Brain pericyte (primary cell): ENCODE results near the gene AJAP1.
"Not testable (repeated sequence)": the region's sequence is repeated elsewhere in the genome, so short reads cannot be mapped to it uniquely, and the experiment has no call there.

Experiments used
- DNase-seq: peaks from one replicate; pipeline ENCODE4 v3.0.0-alpha.2; 2012; ENCODE audit warnings: low read depth, low spot score

AJAP1 gene, protein sequence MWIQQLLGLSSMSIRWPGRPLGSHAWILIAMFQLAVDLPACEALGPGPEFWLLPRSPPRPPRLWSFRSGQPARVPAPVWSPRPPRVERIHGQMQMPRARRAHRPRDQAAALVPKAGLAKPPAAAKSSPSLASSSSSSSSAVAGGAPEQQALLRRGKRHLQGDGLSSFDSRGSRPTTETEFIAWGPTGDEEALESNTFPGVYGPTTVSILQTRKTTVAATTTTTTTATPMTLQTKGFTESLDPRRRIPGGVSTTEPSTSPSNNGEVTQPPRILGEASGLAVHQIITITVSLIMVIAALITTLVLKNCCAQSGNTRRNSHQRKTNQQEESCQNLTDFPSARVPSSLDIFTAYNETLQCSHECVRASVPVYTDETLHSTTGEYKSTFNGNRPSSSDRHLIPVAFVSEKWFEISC

DNA sequence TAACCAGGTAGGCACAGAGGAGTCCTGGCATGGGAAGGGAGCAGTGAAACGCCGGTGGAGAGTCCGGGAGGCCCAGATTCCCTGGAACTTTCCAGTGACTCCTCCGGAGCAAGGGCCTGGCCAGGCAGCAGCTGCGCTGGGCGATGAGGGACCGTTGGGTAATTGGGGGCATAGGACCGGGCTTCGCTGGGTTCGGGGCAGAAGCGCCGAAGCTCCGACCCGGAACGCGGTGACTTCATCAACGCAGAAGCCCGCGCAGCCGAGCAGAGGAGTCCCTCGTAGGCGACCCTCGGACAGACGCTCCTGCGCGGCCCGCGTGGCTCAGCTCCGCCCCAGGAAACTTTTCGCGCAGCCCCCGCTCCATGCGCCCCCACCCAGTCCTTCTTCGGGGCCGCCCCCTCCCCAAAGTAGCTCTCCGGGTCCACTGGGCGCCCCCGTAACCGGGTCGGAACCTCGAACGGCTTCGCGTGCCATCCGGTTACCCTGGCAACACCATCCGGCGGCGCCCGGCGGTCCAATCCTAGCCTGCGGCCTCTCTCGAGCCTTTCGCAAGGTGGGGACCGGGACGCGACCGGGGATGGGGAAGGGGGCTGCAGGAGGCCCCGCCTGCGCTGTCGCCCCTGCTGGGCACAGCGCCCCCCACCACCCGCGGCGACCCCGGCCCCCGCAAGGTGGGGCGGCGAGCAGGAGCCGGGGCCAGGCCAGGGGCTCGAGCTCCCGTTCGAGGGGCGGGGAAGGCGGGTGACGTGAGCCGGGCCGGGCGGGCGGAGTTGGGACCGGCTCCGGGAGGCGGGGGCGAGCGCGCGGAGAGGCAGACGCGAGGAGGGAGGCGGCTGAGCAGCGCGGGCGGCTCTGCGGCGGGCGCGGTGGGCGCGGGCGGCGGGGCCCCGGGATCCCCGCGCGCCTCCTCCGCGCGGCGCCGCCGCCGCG, at the start of gene AJAP1:
AJAP1 (plus strand) TSS at position 814 of the 930 bp plus-strand sequence. CDS start 817 bp downstream, outside the sequence.
- no peak for DNase-seq

DNA sequence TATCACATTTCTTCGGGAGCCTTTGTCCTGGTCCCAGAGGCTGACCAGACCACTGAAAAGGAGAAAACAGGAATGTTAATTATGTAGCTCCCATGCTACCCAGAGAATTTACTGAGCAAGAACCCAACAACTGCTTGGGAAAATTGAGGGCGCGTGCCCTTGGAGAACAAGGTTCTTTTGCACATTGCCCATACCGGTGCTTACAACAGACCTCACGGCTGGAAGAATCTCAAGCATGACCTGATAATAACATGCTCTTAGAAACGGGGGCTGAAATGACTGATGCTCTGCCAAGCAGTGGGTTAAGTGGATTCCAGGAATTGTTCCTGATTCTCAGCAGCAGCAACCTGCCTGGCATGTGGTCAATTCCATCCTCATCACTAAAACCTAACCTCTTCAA, 49.3 kb upstream of the AJAP1 start:
- no peak for DNase-seq

DNA sequence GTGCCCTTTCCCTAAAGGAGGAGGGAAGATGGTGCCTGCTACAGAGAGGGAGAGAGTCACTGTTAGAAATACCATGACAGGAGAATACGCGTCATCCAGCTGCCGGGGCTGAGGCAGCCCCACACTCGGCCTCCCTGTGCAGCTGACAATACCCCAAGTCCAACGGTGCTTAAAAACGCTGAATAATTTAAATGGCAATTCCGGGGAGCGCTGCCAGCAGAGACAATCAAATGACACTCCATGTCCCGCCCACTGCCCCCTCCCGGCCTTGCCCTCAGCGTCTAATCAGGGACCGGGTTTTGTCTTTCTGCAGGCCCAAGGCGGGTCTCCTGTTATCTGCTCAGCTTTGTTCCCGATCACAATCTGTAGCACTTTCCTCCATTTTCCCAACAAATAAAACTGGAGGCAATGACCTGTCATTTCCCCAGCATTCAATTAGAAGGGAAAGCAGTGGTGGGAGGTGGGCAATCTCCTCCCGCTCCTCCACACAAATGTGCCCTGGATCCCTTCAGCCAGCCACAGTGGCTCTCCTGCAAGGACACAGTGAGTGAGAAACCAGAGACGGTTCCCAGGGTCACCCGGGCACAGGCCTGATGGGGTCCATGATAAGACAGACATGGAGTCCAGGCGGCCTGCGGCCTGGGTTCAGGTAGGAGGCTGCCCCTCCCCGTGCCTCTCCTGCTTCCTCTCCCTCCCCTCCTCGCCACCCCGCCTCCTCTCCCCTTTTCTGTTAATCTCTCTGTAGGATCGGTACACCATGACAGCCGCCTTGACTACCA, 42.7 kb upstream of the AJAP1 start:
- DNase-seq, result no peak

DNA sequence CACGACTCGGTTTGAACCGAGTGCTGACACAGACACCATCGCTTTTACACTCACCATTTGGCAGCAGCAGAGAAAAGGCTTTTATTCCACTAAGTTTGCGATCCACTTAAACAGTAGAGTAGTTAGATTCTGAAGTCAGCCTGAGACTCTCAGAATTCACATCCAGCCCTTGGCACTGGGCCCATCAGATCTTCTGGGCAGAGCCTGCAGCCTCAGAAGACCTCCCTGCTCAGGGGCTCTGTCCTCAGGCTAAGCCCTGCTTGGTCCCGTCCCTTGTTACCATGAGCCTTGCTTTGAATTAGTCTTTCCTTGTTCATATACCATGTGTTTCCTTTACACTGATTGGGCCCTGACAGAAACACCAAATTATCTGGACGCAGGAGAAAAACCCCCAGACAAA, 41.4 kb upstream of the AJAP1 start:
- DNase-seq, result no peak

DNA sequence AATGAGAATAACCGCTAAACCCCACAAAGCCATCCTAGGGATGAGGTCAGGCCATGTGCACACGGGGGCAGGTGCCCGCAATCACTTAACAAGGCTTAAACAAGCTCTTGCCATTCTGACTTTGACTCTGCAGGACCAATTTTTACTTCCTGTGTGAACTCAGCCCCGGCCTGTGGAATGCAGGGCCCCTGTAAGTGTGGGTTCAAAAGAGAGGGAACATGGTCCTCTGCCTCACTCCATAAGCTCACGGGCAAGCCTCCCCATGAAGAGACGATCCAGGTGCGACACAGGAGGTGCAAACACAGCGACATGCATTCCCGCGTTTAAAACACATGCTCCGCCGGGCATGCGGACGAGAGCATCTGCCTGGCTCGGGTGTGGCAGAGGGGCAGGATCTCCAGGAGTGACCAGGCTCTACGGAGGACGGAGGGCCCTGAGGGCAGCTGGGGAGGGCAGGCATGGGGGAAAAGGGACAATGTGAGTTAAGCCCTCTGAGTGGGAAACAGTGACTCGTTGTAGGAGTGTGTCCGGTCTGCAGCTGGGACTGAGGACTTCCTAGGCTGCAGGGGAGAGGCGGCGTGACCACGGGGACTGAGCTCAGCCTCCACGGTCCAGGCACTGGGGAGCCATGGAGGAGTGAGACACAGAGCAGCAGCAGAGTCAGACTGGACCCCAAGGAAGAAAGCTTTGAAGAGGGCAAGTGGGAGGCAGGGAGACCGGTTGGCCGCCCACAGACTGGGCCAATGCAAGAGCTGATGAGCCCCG, 40.6 kb upstream of the AJAP1 start:
- DNase-seq, result no peak

DNA sequence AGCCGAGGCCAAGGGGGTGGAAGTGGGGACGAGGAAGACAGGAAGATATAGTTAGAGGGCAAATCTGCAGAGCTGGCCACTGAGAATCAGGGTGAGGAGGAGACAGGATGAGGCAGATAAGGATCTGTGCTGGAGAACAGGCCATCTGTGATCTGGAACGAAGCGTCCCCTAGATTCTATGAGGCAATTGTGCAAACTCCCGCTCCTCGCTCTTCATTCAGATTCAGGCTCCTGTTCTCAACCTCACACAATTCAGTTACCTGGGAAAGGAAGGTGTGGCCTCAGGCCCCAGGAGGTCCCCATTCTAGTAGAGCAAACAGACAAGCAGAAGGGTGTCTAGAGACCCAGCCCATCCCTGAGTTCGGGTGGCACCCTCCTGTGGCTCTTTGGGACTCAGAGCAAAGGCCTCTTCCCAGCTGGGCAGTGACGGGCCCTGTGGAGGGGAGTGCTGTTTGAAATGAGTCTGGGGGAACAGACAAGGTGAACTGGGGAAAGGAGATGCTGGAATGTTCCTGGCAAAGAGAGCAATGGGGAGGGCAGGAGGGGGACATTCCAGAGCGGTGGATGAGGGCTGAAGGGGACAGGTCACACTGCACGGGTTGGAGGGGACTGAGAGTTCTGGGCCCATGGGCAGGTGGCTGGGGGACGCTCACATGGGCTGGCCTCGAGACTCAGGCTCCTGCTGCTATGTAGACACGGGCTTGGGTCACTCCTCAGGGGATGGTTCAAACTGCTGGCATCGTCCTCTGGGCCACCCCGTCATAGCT, 39.9 kb upstream of the AJAP1 start:
- DNase-seq, result no peak

DNA sequence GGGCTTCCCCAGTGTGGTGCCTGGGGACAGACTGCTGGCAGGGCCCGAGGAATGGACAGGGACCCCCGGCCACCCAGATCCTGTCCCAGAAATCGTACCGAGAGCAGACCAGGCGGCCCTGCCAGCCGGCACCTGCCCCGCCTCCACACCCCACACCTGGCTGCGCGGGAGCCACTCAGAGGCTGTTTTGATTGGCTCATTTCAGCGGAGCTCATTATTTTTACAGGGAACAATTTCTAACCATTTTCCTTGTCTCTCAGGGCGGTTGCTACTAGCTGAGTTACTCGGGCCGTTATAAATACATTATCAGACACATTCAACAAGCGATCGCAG, 39.3 kb upstream of the AJAP1 start:
- no peak for DNase-seq

DNA sequence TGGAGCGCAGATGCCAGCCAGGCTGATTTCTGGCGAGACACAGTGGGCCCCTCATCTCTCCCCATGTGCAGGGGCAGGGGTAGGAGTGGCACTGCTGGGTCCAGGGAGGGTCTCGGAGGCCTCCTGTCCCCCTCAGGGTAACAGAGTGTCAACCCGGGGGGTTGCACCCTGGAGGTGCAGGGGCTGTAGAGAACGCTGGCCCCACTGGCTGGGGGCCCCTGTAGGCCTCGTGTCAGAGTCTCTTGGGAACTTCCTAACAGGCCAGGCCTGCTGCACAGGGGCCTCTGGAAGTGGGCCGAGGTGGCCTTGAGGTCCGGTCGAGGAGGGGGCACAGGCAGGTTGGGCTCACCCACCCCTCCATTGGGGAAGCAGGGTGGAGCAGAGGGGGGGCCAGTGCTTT, 38.9 kb upstream of the AJAP1 start:
- DNase-seq, result no peak

DNA sequence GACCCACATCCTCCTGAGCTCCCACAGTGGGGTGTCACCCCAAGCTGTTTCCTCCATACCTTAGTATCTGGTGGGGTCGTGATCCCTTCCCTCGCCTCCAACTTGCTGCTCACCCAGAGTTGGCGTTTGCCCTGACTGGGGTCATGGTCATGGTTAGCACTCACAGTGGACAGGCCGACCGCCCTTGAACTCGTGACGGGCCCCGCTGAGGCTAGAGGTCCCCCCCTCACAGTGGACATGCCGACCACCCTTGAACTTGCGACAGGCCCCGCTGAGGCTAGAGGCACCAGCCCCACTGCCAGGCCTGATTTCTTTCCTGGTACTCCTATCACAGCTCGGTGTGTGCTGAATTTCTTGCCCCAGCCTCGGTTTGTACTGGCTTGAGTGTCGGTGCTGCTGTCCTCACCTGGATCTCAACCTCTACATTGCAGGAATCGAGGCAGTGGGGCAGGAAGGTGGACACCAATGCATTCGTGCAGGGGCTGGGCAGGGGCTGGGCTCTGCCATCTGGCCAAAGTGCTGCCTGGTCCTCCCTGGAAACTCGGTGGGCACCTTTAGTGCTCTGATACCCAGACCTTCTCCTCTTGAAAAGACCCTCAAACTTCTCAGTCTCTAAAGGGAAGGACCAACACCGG, 37.5 kb upstream of the AJAP1 start:
- no peak for DNase-seq

DNA sequence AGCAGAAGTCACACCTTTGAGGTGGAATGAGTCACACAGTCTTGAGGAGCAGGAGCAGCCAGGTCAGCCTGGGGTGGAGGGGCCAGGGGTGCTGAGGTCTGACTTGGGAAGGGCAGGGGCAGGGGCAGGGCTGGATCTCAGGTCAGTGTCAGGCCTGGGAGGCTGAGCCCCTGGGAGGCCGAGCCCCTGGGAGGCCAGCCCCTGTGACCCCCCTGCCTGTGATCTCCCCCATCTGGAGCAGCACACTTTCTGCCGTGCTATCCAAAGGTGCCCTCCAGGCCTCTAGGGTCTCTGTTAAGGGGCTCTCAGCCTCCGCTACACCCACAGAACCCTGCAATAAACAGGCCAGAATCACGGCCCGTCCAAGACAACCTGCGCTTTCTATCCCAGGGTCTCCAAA, 36.9 kb upstream of the AJAP1 start:
- DNase-seq, result no peak

DNA sequence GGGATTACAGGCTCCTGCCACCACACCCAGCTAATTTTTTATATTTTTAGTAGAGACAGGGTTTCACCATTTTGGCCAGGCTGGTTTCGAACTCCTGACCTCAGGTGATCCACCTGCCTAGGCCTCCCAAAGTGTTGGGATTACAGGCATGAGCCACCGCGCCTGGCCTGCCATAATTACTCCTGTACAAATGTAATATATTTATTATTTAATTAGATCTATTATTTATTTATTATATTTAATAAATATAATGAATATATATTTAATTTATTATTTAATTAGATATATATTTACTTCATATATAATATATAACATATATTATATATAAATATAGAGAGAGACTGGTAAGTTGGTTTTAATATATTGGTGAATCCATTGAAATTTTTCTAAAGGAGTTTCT, 35.6 kb upstream of the AJAP1 start:
- not testable (repeated sequence) for DNase-seq

DNA sequence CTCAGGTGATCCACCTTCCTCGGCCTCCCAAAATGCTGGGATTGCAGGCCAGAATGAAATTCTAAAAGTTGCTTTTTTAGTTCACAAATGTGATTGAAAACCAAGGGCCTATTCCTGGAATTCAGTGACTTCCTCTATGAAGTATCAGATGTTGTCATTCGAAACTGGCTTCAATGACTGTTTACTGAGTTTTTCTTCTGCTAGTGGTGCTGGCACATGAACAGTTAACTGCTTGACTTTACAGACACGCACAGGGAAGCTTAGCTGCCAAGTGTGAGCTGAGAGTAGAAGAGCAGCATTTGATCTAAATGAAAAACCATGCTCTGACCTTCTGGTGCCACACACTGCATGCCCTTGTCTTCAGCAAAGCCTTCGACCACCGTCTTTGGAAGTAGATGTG, 32.8 kb upstream of the AJAP1 start:
- no peak for DNase-seq

DNA sequence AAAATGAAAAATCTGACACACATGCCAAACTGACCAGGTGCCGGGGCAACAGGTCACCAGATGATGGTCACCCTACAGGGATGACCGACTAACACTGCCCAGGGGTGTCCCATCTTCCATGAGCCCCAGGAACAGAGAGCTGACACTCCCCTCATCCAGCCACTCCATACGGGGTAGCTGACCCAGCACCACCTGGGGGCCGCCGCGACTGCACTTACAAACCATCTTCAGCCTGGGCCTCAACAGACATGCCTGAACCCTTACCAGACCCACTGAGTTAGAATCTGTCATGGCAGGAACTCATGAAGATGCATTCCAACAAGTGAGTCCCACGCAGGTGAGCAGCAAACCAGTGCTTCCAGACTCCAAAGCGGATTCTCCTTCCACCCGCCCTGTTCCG, 31.6 kb upstream of the AJAP1 start:
- DNase-seq, result no peak

DNA sequence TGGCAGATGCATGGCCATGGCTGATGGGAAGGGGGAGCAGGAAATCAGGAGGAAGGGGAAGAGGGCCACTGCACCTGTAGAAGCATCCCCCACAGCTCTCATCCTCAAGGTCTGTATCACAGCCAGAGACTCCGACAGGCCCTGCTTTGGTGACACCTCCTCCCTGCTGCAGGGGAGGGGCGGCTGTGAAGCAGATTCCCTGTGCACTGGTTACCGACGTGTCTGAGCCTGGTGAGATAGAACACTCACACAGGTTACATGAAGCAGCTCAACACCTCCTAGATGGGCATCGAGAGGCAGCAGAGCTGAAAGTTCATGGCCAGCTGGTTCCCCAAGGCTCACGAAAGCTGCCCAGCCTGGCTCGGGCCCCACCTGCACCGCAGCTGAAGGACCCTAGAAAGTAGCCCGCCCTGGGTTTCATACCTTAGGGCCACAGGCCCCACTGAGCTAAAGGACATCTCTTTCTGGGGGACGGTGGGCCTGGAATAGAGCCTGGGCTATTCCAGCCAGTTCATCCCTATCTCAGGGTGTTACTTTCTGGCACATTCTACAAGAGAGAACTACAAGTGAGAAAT, 30.2 kb upstream of the AJAP1 start:
- no peak for DNase-seq

DNA sequence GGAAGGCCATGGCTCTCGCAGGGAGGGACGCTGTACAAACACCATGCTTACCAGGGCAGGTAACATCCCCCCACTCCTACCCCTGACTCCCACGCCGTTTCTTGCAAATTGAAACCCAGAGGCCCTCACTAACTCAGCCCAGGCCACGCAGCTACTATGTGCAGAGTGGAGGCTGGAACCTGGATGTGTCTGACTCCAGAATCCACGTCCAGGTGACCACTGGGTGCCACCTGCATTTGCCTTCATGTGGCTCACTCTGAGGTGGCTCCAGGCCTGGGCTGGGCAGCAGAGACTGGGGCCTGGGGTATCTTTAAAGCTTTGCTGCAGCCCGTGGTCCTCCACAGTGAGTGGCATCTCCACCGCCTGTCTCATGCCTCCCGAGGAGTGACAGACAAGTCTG, 29.6 kb upstream of the AJAP1 start:
- no peak for DNase-seq

DNA sequence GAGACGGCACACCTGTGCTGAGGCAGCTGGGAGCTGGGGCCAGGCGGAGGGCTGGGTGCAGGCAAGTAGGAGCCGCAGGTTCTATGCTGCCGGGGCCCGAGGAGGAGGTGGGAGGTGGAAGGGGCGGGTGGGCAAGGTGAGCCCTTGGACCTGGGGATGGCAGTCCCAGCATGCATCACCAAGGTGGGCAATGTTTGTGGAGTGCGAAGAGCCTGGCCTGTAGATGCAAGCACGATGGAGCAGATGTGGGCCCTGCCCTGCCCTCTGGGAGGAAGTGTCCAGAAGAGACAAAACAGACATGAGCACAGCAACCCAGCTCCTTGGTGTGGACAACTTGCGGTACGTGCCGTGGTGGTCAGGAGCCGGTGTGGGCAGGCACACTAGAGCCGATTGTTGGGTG, 28.3 kb upstream of the AJAP1 start:
- no peak for DNase-seq

DNA sequence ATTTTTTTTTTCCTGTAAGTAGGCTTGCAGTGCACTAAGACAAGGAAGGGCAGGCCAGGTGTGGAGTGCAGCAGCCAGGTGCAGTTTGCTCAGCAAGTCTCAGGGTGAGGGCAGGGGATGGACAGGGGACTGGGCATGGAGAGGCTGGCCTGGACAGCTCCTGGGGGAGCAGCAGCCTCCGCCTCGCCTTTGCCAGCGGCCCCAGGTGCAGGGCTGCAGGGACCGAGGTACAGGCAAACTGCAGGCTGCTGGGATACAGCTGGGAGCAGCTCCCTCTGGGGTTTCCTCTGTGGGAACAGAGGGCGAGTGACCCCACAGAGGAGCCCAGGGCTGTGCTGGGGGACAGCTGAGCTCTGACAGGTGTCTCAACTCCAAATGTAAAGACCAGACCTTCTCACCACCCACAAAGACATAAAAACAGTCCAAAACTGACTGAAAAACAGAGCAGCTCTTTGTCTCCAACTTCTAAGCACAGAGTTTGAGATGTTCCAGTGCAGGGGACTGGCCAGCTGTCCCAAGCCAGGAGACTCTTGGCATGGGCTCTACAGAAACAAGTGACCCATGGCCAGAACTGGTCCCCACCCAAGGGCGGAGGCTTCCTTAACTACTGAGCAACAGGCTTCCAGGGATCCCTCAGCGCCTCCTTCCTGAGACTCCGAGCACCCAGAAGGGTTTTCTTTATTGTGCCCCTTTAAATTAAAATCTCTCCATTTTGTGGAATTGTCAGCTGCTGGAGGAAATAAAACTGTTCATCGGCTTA, 27.7 kb upstream of the AJAP1 start:
- DNase-seq, result no peak

DNA sequence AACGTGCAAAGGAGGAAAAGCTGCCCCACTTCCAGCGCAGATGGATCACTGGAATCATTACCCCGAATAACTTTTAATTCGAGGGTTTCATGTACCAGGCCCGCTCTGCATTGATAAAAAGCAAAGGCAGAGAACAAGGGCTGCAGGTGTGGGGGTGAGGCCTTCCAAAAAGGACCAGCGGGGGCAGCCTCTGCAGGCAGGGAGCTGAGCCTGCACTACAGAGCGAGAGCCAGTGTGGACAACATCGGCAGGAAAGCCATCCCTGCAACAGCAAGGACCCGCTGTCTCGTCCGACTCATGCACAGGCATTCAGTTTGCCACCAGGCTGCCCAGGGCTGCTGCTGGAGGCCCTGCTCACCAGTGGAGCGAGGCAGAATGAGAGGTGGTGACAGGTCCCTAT, 27.1 kb upstream of the AJAP1 start:
- DNase-seq, result no peak

DNA sequence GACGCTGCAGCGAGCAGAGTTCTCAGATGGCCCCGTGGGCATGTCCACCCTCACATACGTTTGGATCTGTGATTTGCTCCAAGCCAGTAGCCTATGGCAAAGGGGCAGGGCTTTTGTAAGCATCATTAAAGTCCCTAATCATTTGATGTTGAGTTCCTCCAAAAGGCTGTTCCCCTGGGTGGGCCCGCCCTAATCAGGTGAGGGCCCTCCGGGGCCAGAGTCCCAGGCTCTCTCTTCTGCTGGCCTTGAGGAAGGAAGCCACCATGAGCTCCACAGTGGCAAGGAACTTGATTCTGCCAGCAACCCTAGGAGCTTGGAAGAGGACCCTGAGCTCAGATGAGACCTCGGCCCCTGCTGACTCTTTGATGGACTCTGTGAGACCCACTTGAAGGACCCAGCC, 25.4 kb upstream of the AJAP1 start:
- no peak for DNase-seq
